DMS 273 (cell line): ENCODE measurements around the gene KRT28.

ENCODE experiments used
- DNase-seq: peaks from one replicate; lab custom pipeline; 2025; ENCODE audit not compliant: unreplicated experiment; lab: John Stamatoyannopoulos, UW

The KRT28 gene

GRCh38 chr17:40799859-40800258 lies at the start of gene KRT28:
KRT28 (minus strand) TSS chr17:40799959; CDS start chr17:40799893, 66 bp downstream.
- no peak for DNase-seq

GRCh38 chr17:40848583-40849235 lies 49.0 kb upstream of the KRT28 start:
- DNase-seq: no peak

DNA sequence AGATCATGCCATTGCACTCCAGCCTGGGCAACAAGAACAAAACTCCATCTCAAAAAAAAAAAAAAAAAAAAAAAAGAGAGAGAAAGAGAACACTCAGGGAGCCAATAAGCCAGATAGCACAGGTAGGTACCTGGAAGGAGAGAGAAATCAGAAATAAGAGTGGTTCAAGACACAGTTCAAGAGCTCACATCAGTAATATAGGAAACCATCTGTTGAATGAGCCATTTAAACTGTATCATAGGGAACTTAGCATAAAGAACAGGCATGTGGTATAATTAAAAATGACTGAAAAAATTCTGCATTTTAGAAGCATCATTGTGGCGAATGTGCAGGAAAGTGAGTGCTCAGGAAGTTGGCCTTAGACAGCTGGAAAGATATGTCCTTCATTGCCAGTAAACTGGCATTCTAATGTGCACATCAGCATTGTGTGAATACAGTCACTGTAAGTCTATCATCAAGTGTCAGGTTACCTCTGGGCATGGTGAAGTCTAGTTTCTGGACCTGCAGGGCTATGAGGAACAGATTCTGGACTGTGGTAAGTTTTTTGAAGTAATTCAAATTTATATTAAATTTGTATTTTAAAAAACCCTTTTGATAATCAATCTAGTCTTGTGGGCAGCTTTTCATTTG lies 46.9 kb upstream of the KRT28 start:
- DNase-seq: peak; percentile 6

GRCh38 chr17:40844671-40845107 lies 44.9 kb upstream of the KRT28 start:
- DNase-seq: no peak

GRCh38 chr17:40843242-40843641 lies 43.5 kb upstream of the KRT28 start:
- no peak for DNase-seq

- DNase-seq: no peak
Observed at GRCh38 chr17:40841246-40841645, 41.5 kb upstream of the KRT28 start.

GRCh38 chr17:40839194-40839593 lies 39.4 kb upstream of the KRT28 start:
- DNase-seq: no peak

DNA sequence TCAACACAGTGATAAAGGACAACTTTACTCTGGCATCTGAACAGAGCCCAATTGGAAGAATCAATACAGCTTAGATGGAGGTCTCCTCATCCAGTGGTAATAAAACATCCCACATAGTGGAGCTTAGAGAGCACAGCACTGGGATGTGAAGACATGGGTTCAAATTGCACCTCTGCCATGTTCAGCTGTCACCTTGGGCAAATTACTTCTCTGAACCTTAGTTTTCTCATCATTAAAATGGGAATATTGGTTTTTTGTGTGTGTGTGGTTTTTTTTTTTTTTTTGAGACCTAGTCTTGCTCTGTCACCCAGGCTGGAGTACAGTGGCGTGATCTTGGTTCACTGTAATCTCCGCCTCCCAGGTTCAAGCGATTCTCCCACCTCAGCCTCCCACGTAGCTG lies 36.3 kb upstream of the KRT28 start:
- DNase-seq: no peak

DNA sequence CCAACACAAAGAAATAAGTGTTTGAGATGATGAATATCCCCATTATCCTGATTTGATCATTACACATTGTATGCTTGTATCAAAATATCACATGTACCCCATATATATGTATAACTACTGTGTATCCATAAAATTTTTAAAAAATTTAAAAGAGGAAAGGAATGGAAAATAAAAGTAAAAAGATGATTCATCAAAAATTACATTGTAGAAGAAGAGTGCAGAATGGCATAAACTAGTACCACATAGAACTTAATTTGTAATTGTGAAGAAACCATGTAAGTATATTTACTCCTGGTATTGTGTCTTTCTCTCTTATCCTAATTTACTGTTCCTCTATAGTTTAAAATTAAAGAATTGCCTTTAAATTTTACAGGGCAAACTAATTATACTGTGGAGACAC lies 34.1 kb upstream of the KRT28 start:
- no peak for DNase-seq

GRCh38 chr17:40832840-40833239 lies 33.1 kb upstream of the KRT28 start:
- no peak for DNase-seq

- no peak for DNase-seq
Observed at GRCh38 chr17:40830085-40830776, 30.5 kb upstream of the KRT28 start.

DNA sequence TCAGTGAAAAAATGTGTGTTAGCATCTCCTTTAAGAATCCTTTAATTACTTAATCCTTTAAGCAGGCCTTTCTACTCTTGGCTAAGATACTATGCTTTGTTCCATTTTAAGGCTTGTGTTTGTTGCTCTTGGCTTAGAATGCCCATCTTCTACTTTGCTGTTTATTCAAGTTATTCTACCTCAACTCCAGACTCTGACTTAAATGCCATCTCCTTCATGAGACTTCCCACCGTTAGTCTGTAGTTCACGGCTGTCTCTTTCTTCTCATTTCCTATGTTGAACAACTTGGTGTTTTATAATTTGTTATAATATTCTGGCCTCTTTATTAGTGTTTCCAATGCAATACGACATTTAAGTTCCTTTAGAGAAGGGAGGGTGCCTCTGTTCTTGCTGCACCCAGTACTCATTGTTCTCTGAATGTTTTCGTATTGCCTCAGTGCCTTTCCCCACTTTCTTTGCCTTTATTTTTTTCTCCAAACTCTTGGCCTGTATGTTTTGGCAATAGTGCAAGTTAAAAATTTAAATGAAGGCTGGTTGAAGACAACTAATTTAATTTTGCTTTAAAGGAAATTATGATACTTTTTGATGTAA lies 28.8 kb upstream of the KRT28 start:
- DNase-seq: no peak

- DNase-seq: no peak
Observed at GRCh38 chr17:40827746-40828453, 28.1 kb upstream of the KRT28 start.

DNA sequence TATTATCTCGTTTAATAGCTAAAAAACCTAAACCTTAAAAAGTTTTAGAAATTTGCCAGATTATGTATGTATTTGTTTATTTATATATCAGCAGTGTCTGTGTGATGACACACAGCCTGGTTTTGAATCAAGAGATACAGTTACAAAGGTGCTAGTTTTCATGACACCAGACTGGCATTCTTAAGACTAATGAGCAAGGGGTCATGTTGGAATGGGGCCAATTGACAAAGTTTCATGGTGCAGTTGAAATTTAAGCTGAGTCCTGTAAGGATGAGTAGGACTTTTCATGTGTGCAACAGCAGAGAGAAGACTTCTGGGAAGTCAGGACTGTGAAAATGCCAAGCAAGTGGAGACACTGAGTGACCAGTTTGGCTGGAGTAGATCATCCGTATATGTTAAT lies 25.8 kb upstream of the KRT28 start:
- DNase-seq: no peak

DNA sequence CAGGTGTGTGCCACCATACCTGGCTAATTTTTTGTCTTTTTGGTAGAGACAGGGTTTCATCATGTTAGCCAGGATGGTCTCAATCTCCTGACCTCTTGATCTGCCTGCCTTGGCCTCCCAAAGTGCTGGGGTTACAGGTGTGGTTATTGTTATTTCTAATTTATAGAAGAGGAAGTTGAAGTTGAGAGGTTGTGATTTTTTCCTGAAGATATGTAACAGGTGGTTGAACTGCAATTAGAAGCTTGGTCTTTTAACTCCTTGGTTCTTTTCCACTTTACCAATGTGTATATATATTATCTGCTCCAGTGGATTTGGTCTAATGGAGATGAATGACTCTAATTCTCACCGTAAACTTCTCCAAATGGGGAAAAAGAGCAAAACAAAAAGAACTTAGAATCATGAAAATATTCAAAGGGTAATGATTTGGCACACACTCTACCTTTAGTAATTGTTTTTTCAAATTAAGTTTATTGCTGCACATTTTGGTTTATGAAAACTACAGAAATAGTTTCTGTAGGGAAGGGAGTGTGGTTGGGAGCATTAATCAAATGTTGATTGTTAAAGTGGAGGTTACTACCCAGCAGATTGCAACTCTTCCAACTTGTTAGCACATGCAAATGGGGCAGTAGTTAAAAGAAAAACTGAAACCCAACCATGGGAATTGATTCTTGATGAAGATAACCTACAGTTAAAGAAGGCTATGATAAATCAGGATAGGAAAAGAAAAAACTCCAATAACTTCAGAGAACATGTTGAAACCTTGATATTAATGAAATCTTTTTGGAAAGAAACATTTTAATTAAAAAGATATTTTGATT lies 24.5 kb upstream of the KRT28 start:
- DNase-seq: peak; percentile 19

DNA sequence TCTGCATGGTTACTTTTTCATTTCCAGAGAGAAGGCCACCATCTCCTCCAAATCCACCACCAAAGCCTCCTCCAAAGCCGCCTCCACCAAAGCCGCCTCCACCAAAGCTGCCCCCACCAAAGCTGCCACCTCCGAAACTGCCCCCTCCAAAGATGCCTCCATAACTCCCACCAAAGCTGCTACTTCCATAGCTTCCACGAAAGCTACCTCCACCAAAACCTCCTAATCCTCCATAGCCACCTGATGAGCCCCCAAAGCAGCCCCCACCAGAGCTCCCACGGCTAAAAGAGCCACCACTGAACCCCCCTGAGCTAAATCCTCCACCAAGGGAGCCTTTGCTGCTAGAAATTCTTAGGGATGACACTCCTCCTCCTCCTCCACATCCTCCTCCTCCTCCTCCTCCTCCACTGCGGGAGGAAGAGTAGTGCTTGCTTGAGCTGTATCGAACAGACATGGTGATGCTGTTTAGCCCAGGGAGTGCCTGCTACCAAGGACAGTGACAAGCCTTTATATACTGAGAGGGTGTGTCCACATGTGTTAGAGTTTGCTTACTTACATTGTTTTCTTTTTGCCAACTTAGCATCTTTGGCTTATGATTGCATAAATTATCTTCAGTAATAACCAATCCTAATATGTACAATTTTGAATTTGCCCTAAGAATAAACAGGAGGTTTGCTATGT lies 22.5 kb upstream of the KRT28 start, which contains the start of gene KRT10:
Gene KRT10 (minus strand): TSS at position 483 of the 681 bp plus-strand sequence. CDS start 29 bp downstream, at position 454.
- DNase-seq: no peak

- DNase-seq: no peak
Observed at GRCh38 chr17:40821536-40821935, 21.8 kb upstream of the KRT28 start.

GRCh38 chr17:40820228-40820838 lies 20.6 kb upstream of the KRT28 start:
- no peak for DNase-seq

DNA sequence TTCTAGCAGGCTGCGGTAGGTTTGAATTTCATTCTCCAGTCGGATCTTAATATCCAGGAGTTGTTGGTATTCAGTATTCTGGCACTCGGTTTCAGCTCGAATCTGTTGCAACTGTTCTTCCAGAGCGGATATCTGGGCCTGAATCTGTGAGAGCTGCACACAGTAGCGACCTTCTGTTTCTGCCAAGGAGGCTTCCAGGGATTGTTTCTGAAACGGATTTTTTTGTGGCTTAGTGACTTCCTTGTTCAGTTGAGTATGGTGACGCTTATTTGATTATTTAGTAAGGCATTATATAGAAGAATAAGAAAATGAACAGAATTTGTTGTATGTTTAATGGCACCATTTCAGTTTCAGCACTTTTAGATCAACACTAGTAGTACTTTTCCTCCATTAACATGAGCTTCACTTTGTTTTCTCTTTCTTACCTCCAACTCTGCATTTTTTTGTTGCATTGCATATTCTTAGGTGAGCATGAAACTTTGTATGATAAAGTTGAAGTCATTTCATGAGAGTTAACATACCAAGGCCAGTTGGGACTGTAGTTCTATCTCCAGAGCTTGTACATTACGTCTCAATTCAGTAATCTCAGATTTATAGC lies 19.9 kb upstream of the KRT28 start:
- peak; percentile 23 for DNase-seq
